ENCODE measurements around the gene NPW.

NPW gene

GRCh38 chr16:2001456-2002355, 17.9 kb upstream of the NPW start:
- H3K4me3 ChIP-seq (ENCODE audit: low read length) = no peak overlapping the region
- TF ChIP-seq ZNF274 (IDR thresholded peaks at IDR 0.05; ENCODE audit: low read depth, low read length) = no peak

- no peak for TF ChIP-seq ZNF274 (IDR thresholded peaks at IDR 0.05; ENCODE audit: low read depth, low read length)
- no peak overlapping the region for H3K4me3 ChIP-seq (ENCODE audit: low read length)
Measured at GRCh38 chr16:2002406-2003230, 17.0 kb upstream of the NPW start.

- no peak overlapping the region for H3K4me3 ChIP-seq (ENCODE audit: low read length)
- no peak for TF ChIP-seq ZNF274 (IDR thresholded peaks at IDR 0.05; ENCODE audit: low read depth, low read length)
Measured at GRCh38 chr16:2003231-2003826, 16.3 kb upstream of the NPW start.

GRCh38 chr16:2003827-2004641, 15.6 kb upstream of the NPW start:
- no peak for TF ChIP-seq ZNF274 (IDR thresholded peaks at IDR 0.05; ENCODE audit: low read depth, low read length)
- H3K4me3 ChIP-seq (ENCODE audit: low read length) = no peak overlapping the region

- no peak overlapping the region for H3K4me3 ChIP-seq (ENCODE audit: low read length)
- no peak for TF ChIP-seq ZNF274 (IDR thresholded peaks at IDR 0.05; ENCODE audit: low read depth, low read length)
Measured at GRCh38 chr16:2004795-2005517, 14.6 kb upstream of the NPW start.

- no peak for TF ChIP-seq ZNF274 (IDR thresholded peaks at IDR 0.05; ENCODE audit: low read depth, low read length)
- no peak overlapping the region for H3K4me3 ChIP-seq (ENCODE audit: low read length)
Measured at GRCh38 chr16:2005646-2006045, 13.9 kb upstream of the NPW start.

GRCh38 chr16:2006317-2006716, 13.3 kb upstream of the NPW start:
- no peak overlapping the region for H3K4me3 ChIP-seq (ENCODE audit: low read length)
- TF ChIP-seq ZNF274 (IDR thresholded peaks at IDR 0.05; ENCODE audit: low read depth, low read length) = no peak

- TF ChIP-seq ZNF274 (IDR thresholded peaks at IDR 0.05; ENCODE audit: low read depth, low read length) = no peak
- peak overlapping the region; percentile 83; the same call in 1 of the 2 replicates for H3K4me3 ChIP-seq (ENCODE audit: low read length)
Measured at GRCh38 chr16:2007081-2007836, 12.3 kb upstream of the NPW start.

GRCh38 chr16:2008009-2008526, 11.5 kb upstream of the NPW start:
- peak overlapping the region; percentile 83 for H3K4me3 ChIP-seq (ENCODE audit: low read length)
- TF ChIP-seq ZNF274 (IDR thresholded peaks at IDR 0.05; ENCODE audit: low read depth, low read length) = no peak

GRCh38 chr16:2008631-2009163, 10.9 kb upstream of the NPW start:
- TF ChIP-seq ZNF274 (IDR thresholded peaks at IDR 0.05; ENCODE audit: low read depth, low read length) = no peak
- H3K4me3 ChIP-seq (ENCODE audit: low read length) = peak overlapping the region; percentile 83

- no peak for TF ChIP-seq ZNF274 (IDR thresholded peaks at IDR 0.05; ENCODE audit: low read depth, low read length)
- peak overlapping the region; percentile 83 for H3K4me3 ChIP-seq (ENCODE audit: low read length)
Measured at GRCh38 chr16:2009164-2009711, 10.3 kb upstream of the NPW start.
